Hematopoietic multipotent progenitor cell treated with erythropoietin and hydrocortisone succinate and interleukin-3 and kit ligand, for 15 days (in vitro differentiated cells): Measurements from ENCODE around the gene DYNLT1.

Experiments used
- DNase-seq: peaks from one replicate; pipeline ENCODE4 v3.0.0-alpha.2; 2015; ENCODE audit warnings: low spot score

The DYNLT1 gene

GRCh38 chr6:158596861-158597260, 47.7 kb downstream of the DYNLT1 start:
- DNase-seq, result no peak

DNA sequence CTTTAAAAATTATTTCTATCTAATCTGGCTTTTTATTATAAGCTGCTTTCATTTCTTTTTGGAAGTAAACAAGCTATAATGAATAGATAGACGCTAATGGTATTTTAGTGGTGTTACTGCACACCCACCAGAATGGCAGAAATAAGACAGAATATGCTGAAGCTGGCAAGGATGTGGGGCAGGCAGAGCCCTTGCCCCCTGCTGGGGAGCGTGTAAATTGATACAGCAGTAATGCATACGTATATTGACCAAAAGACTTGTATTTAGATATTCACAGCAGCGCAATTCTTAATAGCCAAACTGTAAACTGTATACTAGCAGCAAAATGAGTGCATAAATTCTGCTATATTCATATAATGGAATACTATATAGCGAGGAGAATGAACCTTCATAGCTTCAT, 49.3 kb downstream of the DYNLT1 start:
- DNase-seq, result peak; percentile 17

GRCh38 chr6:158593670-158594069, 50.9 kb downstream of the DYNLT1 start:
- DNase-seq, result no peak

GRCh38 chr6:158591810-158592209, 52.7 kb downstream of the DYNLT1 start:
- DNase-seq, result no peak

- DNase-seq, result no peak
These were observed 53.3 kb downstream of the DYNLT1 start for GRCh38 chr6:158591134-158591809.

DNA sequence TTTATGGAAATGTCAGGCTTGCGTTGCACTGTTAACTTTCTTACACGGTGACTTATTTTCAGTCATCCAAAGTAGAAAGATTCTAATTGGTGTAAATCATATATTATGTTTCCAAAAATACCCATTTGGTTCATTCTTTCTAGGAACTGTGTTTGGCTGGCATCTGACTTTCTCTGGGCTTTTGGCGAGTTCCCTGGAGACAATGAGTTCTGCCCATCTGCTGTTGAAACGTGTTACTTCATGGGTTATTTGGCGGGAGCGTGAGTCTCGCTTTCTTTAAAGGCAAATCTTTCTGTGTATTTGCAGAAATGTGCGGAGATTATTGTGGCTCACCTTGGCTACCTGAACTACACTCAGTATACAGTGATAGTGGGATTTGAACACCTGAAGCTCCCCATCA, 55.2 kb downstream of the DYNLT1 start:
- no peak for DNase-seq

- DNase-seq, result no peak
These were observed 57.9 kb downstream of the DYNLT1 start for GRCh38 chr6:158586652-158587051.
